A673 (cell line): Measurements from ENCODE around the gene USH1G.
A peak's percentile ranks its signal among the peaks of the same experiment; 100 is the strongest.

Source experiments
- EZH2 ChIP-seq: fragments of 200-600 bp; sonication (generic); IDR thresholded peaks from 2 replicates; pipeline ENCODE4 v1.6.1; 2017; ENCODE audit warnings: borderline replicate concordance, low read depth, mild to moderate bottlenecking, mixed read lengths, antibody characterized with exemption, low read length; ENCODE audit not compliant: poor library complexity, severe bottlenecking
- TF ChIP-seq, protein P1 (sequence below): fragments of 300-800, 200-600 bp; sonication (generic); conservative IDR thresholded peaks from 2 replicates; pipeline ENCODE4 v1.5.1; 2017; ENCODE audit warnings: low read depth, mild to moderate bottlenecking, antibody characterized with exemption, low read length, moderate library complexity, mixed read lengths

DNA sequence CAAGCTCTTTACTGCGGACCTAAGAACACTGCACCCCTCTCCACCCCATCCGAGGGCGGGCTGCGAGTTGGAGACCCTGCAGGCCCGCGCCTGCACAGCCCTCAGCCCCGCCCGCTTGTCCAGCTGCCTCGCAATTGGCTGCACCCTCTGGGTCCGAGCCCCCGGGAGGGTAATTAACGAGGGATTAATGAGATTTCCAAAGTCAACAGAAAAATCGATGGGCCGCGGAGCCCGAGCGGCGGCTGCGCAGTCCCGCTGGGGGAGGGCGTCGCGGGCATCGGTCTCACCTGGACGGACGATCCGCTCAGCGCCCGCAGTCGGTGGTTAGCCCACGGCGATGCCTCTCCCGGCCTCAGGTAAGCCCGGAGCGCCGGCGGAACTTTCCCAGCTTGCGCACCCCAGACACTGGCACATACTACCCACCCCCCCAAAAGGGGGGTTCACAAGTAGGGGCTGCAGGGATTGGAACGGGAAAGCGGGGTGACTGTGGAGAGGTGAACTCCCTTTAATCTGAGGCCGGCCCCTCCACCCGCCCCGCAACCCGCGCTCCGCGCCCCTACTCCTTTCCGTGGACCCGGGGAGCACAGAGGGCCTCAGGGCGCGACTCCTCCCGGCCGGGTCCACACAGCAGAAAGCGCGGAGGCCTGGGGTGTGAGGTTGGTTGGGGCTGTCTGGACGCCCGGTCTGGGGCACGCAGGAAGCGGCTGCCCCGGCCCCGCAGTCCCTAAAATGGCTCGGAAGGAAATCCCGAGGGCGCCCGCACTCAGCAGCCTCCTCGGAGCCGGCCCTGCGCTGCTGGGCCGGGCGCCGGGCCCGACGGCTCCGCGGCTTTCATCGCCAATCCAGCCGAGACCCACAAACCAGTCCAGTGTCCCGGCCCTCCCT is 12.8 kb upstream of the USH1G start, which contains the start of gene OTOP3:
- TF ChIP-seq, protein P1, sequence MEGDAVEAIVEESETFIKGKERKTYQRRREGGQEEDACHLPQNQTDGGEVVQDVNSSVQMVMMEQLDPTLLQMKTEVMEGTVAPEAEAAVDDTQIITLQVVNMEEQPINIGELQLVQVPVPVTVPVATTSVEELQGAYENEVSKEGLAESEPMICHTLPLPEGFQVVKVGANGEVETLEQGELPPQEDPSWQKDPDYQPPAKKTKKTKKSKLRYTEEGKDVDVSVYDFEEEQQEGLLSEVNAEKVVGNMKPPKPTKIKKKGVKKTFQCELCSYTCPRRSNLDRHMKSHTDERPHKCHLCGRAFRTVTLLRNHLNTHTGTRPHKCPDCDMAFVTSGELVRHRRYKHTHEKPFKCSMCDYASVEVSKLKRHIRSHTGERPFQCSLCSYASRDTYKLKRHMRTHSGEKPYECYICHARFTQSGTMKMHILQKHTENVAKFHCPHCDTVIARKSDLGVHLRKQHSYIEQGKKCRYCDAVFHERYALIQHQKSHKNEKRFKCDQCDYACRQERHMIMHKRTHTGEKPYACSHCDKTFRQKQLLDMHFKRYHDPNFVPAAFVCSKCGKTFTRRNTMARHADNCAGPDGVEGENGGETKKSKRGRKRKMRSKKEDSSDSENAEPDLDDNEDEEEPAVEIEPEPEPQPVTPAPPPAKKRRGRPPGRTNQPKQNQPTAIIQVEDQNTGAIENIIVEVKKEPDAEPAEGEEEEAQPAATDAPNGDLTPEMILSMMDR = no peak
- peak; percentile 94 for TF ChIP-seq EZH2
